ENCODE results near the gene TXNL1.
"Not testable (repeated sequence)": the region's sequence is repeated elsewhere in the genome, so short reads cannot be mapped to it uniquely, and the experiment has no call there.

Gene TXNL1

DNA sequence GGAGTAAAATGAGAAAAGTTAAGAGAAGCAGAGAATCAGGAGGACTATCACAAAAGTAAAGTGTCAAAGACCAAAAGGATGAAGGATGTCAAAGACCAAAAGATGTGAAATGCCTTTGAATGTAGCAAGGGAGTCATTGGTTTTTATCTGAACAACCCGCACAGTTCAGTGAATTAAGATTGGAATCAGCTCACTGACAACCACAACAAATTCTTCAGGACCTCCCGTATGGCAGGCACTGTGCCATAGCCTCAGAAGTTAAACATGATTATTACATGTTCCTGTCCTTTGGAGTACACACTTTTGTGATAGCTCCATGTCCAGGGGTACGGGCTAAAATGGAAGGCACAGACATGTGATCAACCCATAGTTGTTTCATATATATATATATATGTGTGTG lies 5.0 kb upstream of the TXNL1 start:
- DNase-seq, result no peak

DNA sequence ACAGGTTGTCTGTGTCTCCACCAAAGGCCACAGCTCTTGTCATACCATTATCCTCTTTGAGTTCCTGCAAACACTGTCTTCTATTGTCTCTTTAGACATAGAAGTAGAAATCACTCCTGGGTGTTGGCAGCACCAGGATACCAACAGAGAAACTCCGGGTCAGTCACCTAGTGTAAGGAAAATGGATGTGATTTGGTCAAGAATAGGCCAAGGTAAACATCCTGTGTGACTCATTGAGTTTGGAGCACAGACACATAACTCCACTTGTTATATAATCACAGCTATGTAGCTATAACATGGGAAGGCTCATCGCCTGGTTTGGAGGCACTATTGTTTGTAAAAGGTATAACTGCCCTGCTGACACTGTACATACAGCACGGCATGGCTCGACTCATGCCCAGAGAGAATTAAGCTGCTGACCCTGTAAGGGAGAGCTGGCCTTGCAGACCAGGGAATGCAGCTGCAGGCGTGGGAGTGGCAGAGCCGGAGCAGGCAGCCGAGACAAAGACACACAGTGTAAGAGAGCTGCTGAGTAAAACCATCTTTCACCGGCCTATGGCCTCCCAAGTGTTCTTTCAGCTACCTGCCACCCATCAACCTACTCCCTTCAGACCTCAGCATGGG lies 3.4 kb upstream of the TXNL1 start:
- DNase-seq, result no peak

DNA sequence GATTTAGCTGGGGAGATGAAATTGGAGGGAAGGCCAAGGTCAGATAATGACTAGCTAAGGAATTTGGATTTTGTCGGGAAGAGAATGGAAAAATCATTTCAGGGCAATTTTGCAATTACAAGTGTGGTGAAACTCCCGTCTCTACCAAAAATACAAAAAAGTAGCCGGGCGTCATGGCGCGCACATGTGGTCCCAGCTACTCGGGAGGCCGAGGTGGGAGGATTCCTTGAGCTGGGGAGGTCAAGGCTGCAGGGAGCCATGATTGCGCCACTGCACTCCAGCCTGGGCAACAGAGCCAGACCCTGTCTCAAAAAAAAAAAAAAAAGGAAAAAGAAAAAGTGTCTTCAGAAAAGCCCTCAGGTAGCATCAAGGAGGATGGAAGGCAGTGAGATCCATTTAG lies 1.2 kb upstream of the TXNL1 start:
- no peak for DNase-seq

DNA sequence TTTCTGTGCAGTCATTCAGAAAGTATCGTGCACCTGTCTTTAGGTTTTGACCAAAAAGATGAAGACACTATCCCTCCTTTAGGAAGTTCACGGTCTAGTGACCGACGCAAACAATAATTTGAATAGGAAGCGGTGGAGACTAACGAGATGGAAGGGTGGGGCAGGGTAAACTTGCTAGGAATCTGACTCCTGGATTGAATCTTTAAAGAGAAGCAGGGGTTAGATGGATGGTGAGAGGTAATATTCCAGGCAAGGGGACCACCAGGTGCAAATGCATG lies 651 bp upstream of the TXNL1 start:
- DNase-seq, result no peak

DNA sequence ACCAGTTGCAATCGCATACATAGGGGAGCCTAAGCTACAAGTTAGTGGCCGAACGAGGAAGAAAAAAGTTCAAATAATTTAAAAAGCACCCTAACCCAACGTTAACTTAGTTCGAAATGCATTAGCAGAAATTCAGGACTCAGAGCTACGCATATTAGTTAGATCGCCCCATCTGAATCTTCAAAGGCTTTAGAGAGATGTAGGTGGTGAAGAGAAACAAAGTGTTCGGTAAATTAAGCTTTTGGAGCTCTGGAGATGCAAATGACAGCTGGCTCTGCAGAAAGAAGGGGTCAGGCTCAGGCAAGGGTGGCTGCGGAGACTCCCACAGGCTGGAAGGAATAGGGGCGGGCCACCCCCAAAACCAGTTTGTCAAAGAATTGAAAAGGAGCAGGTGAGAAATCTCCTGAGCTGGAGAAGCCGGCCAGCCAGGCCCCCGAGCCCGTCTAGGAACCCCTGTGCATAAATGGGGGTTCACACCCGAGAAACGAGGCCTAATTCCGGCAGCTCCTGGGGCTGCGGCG lies 621 bp downstream of the TXNL1 start:
- no peak for DNase-seq

DNA sequence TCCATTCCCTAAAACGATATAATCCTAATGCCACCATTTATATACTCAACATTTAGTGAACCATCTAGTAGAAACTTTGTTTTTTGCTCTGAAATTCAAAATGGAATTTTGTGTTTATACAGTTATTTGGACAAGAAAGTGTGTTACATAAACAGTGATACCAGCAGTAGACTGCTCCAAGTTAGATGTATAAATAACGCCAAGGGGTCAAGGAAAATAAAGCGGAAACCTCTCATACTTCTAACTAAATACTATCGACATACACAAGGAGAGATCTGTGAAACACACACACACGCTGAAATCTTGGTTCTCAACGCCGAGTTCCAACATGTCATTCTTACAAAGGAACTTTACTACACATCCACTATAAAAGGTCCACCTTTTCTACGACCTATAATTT lies 1.2 kb downstream of the TXNL1 start:
- DNase-seq, result no peak

DNA sequence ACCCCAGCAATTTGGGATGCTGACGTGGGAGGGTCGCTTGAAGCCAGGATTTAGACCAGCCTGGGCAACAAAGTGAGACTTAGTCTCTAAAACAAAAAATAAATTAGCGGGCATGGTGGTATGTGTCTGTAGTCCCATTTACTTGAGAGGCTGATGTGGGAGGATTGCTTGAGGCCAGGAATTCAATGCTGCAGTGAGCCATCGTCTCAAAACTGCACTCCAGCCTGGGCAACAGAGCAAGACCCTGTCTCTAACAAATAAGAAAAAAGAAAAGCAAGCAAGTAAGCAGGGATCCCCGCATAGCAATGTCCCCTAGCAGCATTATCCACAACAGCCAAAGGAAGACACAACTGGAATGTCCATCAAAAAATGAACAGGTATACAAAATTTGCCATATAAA lies 3.4 kb downstream of the TXNL1 start:
- no peak for DNase-seq

DNA sequence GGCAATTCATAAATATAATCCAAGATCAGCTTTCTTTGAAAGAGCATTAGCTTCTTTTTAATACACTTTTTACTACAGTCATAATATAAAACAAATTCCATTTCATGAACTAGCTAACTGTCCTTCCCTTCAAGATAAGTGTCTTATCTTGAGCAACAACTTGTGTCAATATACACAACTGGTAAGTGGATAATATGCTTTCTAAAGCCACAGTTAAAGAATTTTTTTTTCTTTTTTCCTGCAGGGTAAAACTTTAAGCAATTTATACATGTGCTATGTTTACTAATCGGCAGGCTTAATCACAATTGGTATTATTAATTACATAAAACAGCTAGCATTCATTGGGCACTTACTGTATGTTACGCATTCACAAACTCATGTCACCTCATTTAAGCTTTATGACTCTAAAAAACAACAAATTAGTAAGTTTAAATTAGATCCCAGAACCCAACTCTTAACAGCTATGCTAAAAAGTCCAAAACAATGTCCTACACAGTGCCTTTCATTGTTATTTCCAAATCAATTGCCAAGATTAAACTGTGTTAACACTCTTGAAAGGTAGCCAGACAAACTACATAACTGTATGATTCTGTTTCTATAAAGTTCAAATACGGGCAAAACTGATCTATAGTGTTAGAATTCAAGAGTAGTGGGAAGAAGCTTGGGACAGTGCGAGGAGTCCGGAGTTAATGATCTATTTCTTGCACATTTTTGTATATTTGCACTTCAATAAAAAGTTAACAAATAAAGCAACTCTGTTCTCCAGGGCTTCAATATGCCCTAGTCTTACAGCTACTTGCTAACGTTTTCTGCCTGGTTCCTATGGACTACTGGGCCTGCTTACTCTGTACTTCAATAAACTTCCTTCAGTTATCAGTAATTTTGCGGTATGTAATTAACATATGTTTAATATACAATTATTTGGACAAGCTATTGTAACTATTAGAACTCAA lies 6.0 kb downstream of the TXNL1 start:
- no peak for DNase-seq

DNA sequence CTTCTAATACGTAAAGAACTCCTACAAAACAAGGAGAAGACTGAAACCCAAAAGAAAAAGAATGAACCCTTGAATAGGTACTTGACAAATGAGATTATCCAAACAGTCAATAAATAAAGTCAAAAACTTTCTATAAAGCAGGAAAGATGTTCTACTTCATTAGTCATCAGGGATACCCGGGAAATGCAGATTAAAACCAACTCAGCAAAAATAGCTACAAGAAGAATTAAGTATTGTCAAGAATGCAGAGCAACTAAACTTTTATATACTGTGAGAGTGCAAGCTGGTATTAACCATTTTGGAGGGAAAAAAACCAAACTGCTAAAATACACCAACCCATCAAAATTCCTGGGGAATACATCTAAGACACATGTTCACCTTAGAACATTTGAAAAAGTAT lies 10.4 kb downstream of the TXNL1 start:
- no peak for DNase-seq

DNA sequence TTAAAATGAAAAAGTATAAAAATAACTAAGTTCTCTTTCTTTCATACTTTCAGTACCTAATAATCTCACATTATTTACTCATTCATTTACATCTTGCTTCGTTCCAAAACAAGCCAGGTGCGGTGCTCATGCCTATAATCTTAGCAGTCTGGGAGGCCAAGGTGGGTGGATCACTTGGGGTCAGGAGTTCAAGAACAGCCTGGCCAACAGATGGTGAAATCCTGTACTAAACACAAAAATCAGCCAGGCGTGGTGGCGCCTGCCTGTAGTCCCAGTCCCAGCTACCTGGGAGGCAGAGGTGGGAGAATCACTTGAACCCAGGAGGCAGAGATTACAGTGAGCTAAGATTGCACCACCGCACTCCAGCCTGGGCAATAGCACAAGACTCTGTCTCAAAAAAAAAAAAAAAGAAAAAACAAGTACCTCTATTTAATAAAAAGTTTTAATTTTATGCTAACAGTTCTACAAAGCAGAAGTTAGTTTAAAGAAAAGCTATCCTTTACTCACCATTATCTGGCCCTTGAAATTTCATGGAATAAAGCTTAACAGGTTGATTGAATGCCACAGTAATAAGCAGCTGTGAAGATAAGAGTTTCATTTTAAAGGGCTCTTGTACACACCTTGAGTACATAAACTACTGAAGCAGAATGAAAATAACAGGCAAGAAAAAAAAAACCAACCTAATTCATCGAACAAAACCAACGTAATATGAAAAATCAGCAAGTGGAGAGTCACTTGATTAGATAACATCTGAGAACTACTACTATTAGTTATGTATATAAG lies 22.5 kb downstream of the TXNL1 start:
- no peak for DNase-seq

DNA sequence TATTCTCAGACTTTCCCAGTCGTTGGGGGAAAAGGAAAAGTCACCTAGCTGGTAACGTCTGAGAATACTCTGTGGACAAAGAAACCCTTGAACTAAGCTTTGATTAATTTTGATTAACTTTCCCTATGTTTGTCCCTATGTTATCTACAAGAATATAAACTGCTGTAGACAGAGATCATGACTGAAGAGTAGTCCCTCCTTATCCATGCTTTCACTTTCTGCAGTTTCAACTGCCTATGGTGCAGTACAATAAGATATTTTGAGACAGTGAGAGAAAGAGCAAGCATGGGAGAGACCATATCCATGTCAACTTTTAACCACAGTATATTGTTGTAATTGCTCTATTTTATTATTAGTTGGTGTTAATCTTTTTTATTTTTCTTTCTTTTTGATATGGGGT lies 31.8 kb downstream of the TXNL1 start:
- DNase-seq, result no peak

DNA sequence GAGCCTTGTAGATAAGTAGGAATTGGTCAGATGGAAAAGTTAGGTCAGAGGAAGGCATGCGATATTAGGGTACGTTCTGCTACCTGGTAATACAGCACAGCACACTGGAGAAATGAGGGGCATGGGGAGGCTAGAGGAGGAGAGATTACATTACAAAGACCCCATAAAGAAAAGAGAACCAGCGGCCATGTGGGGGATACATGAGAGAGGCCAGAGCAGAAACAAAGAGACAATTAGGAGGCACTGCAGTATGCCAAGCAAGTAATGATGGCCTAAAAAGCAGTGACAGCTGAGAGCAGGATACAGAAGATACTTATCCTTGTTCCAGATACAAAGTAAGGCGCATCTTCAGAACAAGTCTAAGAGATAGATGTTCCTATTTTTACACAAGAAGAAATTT lies 40.0 kb downstream of the TXNL1 start:
- no peak for DNase-seq

DNA sequence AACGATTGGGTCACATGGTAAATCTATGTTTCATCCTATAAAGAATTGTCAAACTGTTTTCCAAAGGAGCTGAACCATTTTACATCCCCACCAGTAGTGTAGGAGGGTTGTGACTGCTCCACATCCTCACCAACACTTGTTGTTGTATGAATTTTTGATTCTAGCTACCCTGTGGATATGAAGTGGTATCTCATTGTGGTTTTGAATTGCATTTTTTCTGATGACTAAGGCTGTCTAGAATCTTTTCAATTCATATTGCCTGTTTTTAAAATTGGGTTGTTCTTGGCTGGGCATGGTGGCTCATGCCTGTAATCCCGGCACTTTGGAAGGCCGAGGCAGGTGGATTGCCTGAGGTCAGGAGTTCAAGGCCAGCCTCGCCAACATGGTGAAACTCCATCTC lies 44.5 kb downstream of the TXNL1 start:
- peak; percentile 13 for DNase-seq

DNA sequence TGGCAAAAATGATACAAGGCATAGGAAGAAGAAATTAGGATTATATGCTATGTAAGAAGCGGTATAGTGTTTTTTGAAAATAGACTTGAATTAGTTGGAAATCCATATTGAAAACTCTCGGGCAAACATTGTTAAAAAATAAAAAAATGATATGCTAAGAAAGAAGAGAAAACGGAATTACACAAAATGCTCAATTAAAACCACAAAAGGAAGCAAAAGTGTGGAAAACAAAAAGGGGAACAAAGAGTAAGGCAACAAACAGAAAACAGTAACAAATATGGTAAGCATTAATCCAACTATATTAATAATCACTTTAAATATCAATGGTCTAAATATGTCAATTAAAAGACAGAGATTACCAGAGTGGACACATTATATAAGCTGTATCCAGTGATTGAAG lies 58.4 kb downstream of the TXNL1 start:
- DNase-seq, result no peak

DNA sequence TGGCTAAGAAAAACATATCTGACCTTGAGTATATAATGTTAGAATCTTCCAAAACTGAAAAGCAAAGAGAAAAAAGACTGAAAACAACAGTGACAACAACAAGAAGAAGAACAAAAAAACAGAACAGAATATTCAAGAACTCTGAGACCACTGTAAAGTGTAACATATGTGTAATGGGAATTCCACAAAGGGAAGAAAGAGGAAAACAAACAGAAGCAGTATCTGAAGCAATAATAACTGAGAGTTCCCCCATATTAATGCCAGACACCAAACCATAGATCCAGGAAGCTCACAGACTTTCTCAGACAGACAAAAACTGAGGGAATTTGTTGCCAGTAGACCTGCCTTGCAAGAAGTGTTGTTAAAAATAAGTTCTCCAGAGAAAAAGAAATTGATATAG lies 58.9 kb downstream of the TXNL1 start:
- no peak for DNase-seq

DNA sequence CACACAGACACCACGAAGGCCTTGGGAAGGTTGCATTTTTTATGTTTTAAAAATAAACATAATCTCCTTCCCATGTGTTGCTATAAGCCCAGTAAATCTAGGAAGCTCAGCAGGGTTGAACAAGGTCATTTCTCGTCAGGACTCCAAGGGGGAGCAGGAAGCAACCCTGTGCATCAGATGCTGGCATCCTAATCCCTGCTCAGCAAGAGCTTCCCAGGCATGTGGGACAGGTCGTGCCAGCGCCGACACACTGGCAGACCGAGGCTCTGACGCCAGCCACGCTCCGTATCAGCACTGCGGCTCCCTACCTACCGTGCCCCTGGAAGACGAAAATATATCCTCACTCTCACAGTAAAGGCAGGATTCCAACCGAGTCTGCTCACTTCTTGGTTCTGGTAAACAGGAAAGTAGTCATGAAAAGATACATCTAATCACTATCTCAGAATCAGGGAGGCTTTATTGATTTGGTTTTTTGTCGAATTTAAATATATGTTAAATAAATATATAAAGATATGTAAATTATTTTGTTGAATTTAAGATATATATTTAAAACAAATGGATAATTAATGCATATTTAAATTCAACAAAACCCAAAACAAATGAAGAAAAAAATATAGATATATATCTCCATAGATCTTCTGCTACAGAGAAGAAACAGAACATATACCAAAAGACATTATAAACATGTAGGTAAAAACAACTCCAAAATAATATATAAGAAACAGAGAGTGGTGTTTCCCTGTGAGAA lies 61.4 kb downstream of the TXNL1 start:
- no peak for DNase-seq

DNA sequence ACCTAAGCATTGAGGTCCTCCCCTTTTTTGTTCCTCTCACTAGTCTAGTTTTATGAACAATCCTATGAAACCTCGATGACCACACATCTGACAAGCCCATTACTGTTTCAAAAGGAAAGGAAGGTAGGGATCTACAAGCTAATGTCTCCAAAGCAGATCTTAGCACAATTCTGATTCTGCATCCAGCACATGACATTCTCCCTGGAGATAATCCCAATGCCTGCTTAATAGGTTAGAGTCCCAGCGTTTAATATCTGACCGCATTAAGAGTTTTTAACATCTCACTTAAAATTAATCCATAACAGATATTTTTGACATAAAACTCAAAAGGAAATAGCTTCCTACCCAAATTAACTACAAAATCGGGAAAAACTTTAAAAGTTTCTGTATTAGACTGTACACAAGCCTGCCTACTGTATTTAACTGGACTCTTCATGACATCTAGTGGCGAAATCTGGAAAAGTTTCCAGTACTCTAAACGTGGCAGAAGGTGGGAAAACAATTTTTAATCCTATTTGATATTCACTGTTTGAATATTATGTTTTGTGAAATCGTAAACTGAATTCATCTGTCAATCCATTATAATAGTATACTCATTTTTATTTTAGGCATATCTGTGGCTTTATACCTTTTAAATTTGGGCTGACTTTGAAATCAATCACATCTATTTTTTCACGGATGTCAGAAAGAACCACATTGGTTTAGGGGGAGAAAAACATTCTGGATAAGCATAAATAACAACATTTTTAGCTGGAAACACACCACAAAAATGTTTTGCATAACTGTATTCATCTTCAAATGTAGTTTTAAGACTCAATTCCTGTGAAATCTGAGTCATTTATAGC lies 62.4 kb downstream of the TXNL1 start:
- peak; percentile 67 for DNase-seq

DNA sequence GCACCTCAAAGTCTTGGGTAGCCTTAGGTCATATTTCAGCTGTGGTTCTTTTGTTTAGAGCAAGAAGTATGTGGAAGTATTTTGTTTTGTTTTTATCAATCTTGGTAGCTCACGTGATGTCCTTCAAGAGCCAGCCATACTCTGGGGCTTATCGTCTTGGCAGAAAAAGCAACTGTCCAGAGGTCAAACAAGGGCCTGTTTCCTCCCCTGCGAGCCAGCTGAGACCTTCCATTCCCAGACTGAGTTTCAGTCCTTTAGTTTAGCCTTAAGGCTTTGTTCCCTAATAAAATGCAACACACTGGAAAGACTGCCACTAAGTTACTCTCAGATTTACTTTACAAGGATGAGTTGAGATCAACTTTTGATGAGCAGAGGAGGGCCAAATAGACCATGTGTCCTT lies 63.5 kb downstream of the TXNL1 start:
- no peak for DNase-seq

DNA sequence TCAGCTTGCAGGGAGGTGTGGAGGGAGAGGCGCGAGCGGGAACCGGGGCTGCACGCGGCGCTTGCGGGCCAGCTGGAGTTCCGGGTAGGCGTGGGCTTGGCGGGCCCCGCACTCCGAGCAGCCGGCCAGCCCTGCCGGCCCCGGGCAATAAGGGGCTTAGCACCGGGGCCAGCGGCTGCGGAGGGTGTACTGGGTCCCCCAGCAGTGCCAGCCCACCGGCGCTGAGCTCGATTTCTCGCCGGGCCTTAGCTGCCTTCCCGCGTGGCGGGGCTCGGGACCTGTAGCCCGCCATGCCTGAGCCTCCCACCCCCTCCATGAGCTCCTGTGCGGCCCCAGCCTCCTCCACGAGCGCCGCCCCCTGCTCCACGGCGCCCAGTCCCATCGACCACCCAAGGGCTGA lies 66.1 kb downstream of the TXNL1 start:
- DNase-seq, result not testable (repeated sequence)

DNA sequence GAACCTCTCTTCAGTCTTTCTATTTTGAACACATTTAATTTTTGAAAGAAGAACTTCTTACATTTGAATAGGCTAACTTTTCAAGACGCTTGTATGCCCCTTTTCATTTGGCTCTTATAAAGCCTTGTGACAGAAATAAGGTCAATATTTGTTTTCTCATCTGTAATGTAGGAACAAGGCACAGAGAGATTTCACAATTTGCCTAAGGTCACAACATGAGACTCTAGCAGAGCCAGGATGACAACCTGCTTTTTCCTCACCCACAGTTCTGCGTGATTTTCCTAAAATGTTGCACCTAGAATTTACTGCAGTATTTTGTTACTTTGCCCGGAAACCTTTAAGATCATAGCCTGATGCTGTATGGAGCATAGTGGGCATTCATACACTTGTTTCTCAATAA lies 67.4 kb downstream of the TXNL1 start:
- no peak for DNase-seq

DNA sequence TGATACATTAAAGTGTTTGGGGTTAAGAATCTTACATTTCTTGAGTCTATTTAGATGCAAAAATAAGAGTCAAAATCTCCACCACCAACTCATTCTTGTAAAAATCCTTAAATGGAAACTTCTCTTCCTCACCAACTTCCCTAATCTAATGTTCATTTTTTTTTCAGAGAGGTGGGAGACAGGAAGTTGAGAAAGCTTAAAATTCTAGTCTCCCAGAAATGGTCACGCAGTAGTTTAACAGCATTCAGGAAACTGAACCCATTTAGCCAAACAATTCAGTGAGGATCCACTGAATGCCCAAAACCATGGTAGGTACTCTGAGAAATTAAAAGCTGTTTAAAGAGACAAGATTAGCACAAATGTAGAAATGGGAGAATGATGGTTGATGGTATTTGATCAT lies 69.0 kb downstream of the TXNL1 start:
- DNase-seq, result no peak

DNA sequence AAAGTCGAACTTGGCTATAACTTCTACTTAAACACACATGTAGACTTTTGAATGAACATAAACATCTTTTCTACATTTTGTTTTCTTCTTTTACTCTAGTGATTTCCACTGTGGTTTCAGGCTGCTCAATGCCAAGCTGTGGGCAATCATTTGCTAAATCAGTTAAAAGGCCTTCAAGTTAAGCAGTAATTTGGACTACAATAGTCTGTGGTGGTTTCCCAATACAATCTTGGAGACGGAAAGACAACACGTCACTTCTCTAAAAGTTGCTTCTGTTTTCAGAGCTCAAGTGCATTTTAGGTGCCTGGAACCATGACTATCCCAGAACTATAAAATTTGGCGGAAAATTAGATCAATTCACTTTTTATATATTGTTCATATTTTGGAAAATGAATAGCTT lies 69.4 kb downstream of the TXNL1 start:
- DNase-seq, result peak; percentile 5

Measured in fibroblast of skin of right quadriceps (primary cell).